ENCODE measurements around the gene DGKA.

DNA sequence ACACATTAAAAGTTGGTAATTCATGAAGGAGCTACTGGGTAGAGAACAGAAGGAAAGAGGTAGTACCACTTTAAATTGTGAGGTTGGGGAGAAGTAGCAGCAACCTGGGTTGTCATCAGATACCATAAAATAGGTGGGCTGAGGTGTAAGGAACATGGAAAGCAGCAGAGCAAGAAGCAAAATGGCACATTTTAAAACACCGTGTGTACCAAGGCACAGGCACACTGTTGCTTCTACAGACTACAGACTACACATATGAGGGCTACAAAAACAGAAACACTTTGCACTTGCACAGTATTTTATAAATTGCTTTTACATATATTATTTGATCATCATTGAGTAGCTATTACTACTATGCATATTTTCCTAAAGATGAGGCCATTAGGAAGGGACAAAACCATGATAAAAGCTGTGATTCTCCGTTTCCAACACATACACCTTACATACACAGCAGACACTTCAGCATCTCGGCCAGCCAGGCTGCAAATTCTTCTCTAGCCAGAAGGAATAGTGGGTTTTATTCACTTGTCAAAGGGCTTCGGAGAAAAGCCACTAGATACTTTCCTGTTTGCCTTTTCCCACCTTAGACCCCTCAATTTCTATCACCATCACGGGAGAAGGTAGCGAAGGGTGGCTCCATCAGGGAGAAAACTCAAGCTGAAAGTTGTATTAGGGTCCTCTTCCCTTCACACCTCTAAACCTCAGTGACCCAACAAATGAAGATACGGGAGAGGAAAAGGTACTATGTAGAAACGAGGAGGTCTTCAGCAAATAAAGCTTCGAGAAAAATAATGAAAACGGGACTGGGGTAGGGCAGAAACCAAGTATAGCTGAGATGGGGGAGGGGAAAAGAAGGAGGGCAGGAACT lies 4.9 kb upstream of the DGKA start:
- TF ChIP-seq, protein P1, sequence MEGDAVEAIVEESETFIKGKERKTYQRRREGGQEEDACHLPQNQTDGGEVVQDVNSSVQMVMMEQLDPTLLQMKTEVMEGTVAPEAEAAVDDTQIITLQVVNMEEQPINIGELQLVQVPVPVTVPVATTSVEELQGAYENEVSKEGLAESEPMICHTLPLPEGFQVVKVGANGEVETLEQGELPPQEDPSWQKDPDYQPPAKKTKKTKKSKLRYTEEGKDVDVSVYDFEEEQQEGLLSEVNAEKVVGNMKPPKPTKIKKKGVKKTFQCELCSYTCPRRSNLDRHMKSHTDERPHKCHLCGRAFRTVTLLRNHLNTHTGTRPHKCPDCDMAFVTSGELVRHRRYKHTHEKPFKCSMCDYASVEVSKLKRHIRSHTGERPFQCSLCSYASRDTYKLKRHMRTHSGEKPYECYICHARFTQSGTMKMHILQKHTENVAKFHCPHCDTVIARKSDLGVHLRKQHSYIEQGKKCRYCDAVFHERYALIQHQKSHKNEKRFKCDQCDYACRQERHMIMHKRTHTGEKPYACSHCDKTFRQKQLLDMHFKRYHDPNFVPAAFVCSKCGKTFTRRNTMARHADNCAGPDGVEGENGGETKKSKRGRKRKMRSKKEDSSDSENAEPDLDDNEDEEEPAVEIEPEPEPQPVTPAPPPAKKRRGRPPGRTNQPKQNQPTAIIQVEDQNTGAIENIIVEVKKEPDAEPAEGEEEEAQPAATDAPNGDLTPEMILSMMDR (IDR thresholded peaks at IDR 0.05) = no peak
- TF ChIP-seq POLR2A (IDR thresholded peaks at IDR 0.05) = no peak
